DMS53 (cell line): ENCODE measurements around the gene OR4Q3.
A peak's percentile ranks its signal among the peaks of the same experiment; 100 is the strongest.
"Not testable (repeated sequence)": the region's sequence is repeated elsewhere in the genome, so short reads cannot be mapped to it uniquely, and the experiment has no call there.

Source experiments
- DNase-seq: peaks from one replicate; lab custom pipeline; 2025; lab: John Stamatoyannopoulos, UW

Gene OR4Q3

DNA sequence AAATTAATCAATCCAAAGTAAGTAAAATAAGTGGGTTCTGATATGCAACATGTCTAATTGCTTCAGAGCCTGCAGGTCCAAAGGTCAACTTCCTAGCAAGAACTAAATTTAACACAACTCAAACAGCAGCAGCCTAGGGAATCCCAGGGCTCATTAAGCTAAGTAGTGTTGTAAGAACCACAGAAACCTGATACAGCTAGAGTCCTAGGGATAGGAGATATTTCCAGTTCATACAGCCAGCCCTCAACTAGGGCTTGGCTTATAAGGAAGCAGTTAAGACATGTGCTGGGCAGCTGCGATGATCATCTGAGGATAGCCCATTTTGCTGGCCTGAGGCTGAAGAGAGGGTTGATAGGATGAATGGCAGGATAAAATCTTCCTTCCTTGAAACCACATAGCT lies at the start of gene OR4Q3:
Gene OR4Q3 (plus strand): TSS at position 316 of the 400 bp plus-strand sequence.
- DNase-seq, result no peak

DNA sequence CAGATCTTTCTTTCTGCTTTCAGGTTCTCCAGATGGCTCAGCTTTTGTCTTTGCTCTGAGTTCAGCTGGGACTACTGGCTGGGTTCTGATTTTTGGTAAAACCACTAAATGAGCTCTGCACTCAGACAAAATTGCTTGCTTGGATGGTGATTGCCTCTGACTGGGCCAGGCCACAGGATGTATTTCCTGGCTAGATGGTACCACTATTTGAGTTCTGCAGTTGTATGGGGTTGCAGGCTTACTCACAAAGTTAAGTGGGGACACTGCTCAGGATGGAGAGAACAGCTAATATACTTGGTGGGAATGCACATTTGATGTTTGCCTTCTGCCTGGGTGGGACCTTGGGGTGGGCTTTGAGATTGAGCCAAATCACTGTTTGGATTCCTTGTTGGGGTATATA lies 14.0 kb upstream of the OR4Q3 start:
- DNase-seq, result no peak

DNA sequence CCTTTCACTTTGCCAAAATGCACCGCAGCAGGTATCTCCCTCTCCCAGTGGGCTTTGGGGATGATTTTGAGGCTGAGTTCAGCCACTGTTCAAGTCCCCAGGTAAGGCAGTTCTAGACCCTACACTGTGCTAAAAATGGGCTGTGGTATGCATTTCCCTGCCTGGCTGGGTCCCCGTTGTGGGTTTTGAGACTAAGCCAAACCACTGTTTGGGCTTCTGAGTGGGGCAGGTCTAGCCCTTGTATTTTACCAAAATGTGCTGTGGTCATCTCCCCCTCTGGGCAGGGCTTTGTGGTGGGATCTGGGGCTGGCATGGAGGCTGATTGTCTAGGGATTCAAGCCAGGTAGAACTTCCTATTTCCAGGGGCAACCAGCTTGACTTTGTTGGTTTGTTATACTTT lies 13.6 kb upstream of the OR4Q3 start:
- DNase-seq, result no peak

DNA sequence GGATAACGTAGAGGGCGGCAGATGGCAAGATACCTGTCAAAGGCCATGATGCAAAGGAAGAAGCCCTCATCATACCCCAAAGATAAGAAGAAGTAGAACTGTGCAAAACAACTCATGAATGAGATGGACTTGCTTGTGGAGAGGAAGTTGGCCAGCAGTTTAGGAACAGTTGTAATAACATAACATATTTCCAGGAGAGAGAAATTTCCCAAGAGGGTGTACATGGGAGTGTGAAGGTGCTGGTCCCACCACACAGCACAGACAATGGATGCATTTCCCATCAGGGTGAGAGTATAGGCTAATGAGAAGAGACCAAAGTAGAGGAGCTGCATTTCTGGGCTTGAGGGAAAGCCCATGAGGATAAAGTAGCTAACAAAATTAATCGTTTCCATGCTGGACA lies 9.5 kb upstream of the OR4Q3 start:
- DNase-seq, result not testable (repeated sequence)

DNA sequence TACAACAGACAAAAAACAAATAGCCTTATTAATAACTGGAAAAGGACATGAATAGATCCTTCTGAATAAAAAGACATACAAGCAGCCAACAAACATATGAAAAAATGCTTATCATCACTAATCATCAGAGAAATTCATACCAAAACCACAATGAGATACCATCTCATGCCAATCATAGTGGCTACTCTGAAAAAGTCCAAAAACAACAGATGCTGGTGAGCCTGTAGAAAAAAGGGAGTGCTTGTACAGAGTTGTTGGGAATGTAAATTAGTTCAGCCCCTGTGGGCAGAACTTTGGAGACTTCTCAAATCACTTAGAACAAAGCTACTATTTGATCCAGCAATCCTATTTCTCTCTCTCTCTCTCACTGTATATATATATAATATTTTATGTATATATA lies 8.9 kb downstream of the OR4Q3 start:
- DNase-seq, result not testable (repeated sequence)

DNA sequence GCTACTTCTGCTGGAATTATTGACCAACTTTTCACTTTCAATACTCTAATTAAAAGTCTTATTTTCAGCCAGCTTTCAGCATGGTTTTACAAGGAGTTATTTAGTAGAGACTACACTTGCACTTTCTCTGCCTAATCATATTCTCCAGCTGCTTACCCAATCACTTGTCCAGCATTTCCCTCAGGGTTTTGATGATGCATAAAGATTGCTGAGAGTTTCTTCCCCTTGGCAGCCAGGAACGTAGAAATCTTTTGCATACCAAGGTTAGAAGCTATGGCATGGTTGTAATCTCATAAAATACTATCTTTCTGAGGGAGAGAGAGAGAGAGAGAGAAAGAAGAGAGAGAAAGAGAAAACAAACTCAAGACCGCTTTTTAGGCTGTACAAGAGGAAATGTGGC lies 10.8 kb downstream of the OR4Q3 start:
- DNase-seq, result no peak

DNA sequence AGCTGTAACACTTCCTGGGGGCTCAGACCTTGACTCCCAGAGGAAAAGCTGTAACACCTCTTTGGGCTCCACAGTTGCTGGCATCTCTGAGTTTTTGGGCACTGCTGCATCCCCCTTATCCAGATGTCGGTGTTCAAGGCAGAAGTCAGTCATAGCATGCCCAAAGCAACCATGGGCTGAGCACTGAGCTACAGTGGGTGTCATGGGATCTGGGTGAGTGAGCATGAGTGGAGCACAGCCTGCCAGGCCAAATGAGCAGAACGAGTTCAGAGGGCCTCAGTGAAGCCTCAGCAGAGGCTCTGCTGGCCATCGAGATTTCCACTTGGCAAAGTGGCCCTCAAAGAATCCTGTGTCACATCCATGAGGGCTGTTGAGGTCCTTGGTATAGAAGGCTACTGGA lies 28.1 kb downstream of the OR4Q3 start:
- not testable (repeated sequence) for DNase-seq

DNA sequence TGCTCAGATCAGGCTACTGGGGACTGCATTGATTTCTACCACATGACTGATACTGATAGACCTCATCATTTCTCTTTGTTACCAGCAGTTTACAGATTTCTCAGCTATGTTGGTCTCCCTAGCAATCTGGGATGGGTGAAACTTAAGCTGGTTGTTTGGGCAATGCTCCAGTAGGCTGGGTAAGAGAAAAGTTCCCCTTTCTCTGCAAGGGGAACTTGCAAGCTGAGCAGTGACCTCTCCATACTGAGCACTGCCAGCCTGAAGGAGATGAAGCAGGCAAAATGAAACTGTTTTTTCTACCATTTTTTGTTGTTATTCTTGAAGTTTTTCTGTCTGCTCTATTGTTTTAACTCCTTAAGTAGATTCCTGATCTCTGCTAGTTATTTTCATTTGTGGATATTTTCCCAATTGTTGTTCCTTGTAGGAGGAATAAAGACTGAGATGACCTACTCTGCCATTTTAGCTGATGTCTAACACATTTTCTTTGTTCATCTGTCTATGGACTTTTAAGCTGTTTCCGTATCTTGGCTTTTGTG lies 28.6 kb downstream of the OR4Q3 start:
- no peak for DNase-seq

DNA sequence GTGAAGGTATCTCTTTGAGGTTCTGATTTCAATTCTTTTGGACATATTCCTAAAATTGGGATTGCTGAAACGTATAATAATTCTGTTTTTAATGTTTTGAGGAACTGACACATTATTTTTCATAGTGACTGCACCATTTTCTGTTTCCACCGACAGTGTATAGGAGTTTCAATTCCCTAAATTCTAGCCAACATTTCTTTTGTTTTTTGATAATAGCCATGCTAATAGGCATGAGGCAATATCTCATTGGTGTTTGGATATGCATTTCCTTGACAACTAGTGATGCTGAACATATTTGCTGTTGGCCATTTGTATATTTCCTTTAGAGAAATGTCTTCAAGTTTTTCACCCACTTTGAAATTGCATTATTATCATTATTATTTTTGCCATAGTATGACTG lies 29.1 kb downstream of the OR4Q3 start:
- not testable (repeated sequence) for DNase-seq

DNA sequence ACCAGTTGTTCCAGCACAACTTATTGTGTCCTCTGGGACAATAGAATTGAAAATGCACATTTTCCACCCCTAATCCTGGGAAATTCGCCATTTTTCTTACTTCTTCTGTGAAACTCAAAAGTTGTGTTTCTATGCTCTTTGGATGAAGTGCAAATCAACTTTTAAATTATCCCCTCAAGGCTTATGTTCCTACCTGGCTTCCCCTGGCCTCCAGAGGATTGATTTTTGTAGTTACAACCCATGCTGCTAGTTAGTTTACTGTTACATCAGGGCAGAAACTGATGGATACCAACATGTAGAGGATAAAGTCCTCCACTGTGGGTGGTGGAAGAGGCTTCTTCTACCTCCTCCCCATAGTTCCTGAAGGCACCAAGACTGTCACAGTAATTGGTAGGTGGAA lies 29.8 kb downstream of the OR4Q3 start, which contains the start of gene OR4M1:
Gene OR4M1 (plus strand): TSS at position 301 of the 400 bp plus-strand sequence. CDS start 6,819 bp downstream, outside the sequence.
- not testable (repeated sequence) for DNase-seq

DNA sequence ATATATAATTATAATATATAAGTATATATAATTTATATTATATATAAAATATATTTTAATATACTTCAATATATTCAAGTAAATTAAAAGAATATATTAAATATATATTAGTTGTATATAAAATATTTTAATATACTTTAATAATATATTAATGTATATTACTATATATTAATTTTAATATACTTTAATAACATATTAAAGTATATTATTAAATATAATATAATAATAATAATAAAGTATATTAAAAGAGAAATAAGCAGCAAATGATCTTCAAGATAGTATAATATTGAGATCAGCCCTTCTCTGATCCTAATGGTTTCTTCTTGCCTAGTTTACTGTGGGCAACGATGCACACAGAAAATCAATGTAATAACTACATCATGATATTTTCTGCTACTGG lies 32.2 kb downstream of the OR4Q3 start:
- no peak for DNase-seq

DNA sequence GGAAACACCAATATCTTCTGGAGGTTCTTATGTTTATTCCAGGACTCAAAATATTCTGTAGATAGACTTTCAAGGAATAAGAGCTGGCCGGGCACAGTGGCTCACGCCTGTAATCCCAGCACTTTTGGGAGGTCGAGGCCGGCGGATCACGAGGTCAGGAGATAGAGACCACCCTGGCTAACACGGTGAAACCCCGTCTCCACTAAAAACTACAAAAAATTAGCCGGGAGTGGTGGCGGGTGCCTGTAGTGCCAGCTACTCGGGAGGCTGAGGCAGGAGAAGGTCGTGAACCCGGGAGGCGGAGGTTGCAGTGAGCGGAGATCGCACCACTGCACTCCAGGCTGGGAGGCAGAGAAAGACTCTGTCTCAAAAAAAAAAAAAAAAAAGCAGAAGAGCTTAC lies 42.5 kb downstream of the OR4Q3 start:
- DNase-seq, result not testable (repeated sequence)

DNA sequence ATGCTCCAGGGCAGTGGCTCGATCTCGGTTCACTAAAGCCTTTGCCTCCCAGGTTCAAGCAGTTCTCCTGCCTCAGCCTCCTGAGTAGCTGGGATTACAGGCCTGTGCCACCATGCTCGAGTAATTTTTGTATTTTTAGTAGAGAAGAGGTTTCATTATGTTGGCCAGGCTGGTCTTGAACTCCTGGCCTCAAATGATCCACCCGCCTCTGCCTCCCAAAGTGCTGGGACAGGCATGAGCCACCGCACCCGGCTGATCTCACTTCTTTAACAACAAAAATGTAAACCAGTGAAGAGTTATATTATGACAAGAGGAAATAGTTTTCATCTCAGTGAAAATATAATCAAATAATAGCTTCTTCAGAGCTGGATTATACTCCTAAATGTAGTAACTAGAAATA lies 43.9 kb downstream of the OR4Q3 start:
- not testable (repeated sequence) for DNase-seq

DNA sequence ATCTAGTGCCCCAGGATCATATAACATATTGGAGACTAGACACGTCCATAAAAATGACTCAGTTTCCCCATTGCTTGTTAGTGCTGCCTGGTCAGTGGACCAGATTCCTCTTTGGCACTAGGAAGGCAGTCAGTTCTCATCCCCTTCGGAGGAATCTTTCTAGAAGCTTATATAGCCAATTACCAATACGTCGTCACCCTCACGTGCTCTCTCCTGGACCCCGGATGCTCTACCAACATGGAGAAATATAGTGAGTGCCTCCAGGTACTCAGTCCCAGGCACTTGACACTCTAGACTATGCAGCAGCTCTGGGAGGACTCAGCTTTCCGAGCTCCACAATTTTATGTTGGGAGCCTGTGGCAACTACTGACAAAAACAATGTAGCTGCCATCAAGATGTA lies 44.8 kb downstream of the OR4Q3 start:
- not testable (repeated sequence) for DNase-seq

DNA sequence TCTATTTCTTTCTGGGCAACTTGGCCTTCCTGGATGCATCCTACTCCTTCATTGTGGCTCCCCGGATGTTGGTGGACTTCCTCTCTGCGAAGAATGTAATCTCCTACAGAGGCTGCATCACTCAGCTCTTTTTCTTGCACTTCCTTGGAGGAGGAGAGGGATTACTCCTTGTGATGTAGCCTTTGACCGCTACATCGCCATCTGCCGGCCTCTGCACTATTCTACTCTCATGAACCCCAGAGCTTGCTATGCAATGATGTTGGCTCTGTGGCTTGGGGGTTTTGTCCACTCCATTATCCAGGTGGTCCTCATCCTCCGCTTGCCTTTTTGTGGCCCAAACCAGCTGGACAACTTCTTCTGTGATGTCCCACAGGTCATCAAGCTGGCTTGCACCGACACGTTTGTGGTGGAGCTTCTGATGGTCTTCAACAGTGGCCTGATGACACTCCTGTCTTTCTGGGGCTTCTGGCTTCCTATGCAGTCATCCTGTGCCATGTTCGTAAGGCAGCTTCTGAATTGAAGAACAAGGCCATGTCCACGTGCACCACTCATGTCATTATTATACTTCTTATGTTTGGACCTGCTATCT lies 53.2 kb downstream of the OR4Q3 start:
- DNase-seq, result peak; percentile 3
